Kidney epithelial cell (primary cell): ENCODE measurements around the gene AGPAT3. TPM values are rescaled to one million over a fixed set of nuclear protein-coding genes. Genes with fewer than 3 reads are reported as not detected.

ENCODE experiments used
- DNase-seq: peaks from one replicate; pipeline ENCODE4 v3.0.0-alpha.2; 2010; ENCODE audit warnings: low read depth
- H3K27me3 ChIP-seq: 2 replicates; pipeline ENCODE4 v1.6.0; 2011; ENCODE audit warnings: low read length; ENCODE audit not compliant: control insufficient read depth, insufficient read depth
- H3K36me3 ChIP-seq: 2 replicates; pipeline ENCODE4 v1.5.1; 2011; ENCODE audit warnings: low read length; ENCODE audit not compliant: control insufficient read depth, insufficient read depth
- H3K4me3 ChIP-seq: 2 replicates; pipeline ENCODE4 v1.5.1; 2011; ENCODE audit warnings: low read depth, mild to moderate bottlenecking, control low read depth, low read length
- CTCF ChIP-seq: IDR thresholded peaks from 2 replicates; pipeline ENCODE4 v1.5.1; 2011; ENCODE audit warnings: mild to moderate bottlenecking, moderate library complexity, low read length, control low read depth, inconsistent platforms; ENCODE audit not compliant: insufficient read depth, poor library complexity, severe bottlenecking
- total RNA-seq: library from RNA; depleted of rRNA; stranded (reverse); fragments of >200 nt; gene quantifications from 2 replicates; pipeline ENCODE4 v1.2.3, GENCODE V29; 2015

AGPAT3 gene
- total RNA-seq, 1 donor from 2014 or later: 62.3 TPM

- Histone ChIP-seq H3K27me3 (no peaks in the 10 kb centered on the region), H3K4me3 (no peak overlapping the region), H3K36me3 (no peaks in the 10 kb centered on the region)
- TF ChIP-seq CTCF: no peak
- DNase-seq: no peak
Observed at GRCh38 chr21:43988016-43988415, 123.0 kb downstream of the AGPAT3 start.

DNA sequence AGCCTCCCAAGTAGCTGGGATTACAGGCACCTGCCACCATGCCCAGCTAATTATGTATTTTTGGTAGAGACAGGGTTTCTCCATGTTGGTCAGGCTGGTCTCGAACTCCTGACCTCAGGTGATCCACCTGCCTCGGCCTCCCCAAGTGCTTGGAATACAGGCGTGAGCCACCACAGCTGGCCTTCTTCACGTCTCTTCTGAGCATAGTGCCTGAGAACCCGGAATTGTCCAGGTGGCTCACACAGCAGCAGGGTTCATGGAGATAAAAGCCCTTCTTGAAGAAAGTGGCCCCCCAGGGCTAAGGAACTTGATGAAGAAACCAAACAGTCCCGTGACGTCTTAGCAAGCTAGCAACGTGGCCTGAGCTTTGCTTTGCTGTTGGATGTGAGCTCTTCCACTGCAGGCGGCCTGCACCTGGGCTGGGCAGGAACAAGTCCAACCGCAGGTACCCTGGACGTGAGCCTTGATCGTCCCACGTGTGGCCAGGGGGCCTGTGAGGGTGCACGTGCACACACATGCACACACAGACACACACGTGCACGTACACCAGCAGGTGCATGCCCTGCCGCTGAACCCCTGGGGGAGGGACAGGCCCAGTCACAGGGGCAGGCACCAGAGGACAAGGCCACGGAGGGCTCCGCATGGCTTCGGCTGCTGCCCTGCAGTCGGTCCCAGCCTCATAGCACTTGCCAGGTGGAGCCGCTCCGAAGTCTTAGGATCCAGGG lies 123.6 kb downstream of the AGPAT3 start:
- TF ChIP-seq CTCF: no peak
- Histone ChIP-seq H3K4me3 (no peak overlapping the region), H3K27me3 (no peaks in the 10 kb centered on the region), H3K36me3 (no peaks in the 10 kb centered on the region)
- DNase-seq: no peak

- no peaks in the 10 kb centered on the region for H3K27me3 ChIP-seq
- H3K36me3 ChIP-seq: no peaks in the 10 kb centered on the region
- no peak overlapping the region for H3K4me3 ChIP-seq
- DNase-seq: no peak
- no peak for TF ChIP-seq CTCF
Observed at GRCh38 chr21:43989401-43989800, 124.4 kb downstream of the AGPAT3 start.

DNA sequence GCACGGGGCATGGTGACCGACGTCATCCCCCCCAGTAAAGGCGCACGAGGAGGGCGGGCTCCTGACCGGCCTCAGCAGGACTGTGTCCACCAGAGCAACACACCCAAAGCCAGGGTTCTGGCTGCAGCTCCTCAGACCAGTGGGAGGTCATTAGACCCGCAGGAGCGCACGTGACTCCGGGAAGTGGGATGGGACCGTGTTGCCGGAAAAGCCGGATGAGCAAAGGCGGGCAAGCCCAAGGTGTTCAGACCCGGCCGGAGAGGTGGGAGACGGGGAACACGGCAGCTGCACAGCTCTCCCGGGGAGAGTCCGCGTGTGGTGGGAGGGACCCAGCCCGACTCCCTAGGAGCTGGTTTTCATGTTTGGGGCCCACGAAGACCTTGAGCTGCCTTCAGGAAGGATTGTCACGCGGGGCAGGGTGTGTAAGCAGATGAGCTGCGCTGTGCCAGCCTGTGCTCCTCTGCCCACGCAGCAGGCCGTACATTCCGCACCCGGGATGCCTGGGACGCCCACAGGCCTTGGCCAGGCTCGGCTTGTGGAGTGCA lies 126.5 kb downstream of the AGPAT3 start:
- Histone ChIP-seq H3K36me3 (no peaks in the 10 kb centered on the region), H3K27me3 (no peaks in the 10 kb centered on the region), H3K4me3 (no peak overlapping the region)
- DNase-seq: no peak
- no peak for TF ChIP-seq CTCF

DNA sequence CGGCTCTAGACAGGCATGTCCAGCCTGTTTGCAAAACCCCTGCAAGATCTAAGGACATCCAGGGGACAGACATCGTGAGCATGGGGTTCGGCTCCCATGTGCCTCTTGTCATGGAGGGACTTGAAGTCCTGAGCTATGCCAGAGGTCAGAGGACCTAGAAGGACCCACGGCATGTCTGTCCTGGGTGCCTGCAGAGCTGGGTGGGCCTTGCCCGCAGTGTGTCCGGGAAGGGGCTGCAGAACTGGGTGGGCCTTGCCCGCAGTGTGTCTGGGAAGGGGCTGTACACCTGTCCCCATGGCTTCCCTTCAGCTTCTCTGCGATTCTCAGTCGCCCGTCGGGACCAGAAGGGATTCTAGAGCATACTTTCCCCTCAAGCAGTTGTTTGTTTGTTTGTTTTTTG lies 127.1 kb downstream of the AGPAT3 start:
- no peak for TF ChIP-seq CTCF
- no peaks in the 10 kb centered on the region for H3K36me3 ChIP-seq
- no peak overlapping the region for H3K4me3 ChIP-seq
- H3K27me3 ChIP-seq: no peaks in the 10 kb centered on the region
- no peak for DNase-seq
